Frontal cortex (tissue), 4 donors: ENCODE results near the gene BNIPL. TPM values are rescaled to one million over a fixed set of nuclear protein-coding genes. Genes with fewer than 3 reads are reported as not detected.

ENCODE experiments used
- DNase-seq, 2 donors: peaks; one replicate each; pipeline ENCODE4 v3.0.0; 2012; ENCODE audit warnings: low spot score in 2 of 2
- FAIRE-seq: peaks from 2 replicates; lab custom pipeline; 2012; peaks lifted over from hg19 to GRCh38; lab: Jason Lieb, UNC
- total RNA-seq: library from RNA; depleted of rRNA; stranded (reverse); fragments of >200 nt; gene quantifications from one replicate; pipeline ENCODE4 v1.2.3, GENCODE V29; 2014
- donor health status: control.
- donor health status: control.
- donor health status: control.

Gene BNIPL
- total RNA-seq, 1 donor from 2014 or later, result under 0.01 TPM

DNA sequence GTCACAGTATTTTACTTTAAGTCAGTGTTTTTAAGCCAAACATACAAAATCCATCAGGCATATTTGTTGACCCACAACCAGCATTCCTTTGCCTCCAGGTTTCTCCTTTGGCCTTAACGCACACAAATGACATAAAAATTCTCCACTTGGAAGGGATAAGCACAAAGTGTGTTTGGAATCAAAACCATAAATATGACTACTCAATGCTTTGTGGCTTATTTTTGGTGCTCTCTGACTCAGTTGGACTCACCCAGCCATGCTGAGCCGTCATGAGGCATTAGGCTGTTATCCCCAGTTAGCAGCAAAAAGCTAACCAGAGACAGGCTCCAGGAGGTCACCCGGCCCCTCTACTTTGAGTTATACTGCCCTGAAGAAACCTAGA, 27.2 kb upstream of the BNIPL start:
- DNase-seq (no peak), FAIRE-seq (no peak)

DNA sequence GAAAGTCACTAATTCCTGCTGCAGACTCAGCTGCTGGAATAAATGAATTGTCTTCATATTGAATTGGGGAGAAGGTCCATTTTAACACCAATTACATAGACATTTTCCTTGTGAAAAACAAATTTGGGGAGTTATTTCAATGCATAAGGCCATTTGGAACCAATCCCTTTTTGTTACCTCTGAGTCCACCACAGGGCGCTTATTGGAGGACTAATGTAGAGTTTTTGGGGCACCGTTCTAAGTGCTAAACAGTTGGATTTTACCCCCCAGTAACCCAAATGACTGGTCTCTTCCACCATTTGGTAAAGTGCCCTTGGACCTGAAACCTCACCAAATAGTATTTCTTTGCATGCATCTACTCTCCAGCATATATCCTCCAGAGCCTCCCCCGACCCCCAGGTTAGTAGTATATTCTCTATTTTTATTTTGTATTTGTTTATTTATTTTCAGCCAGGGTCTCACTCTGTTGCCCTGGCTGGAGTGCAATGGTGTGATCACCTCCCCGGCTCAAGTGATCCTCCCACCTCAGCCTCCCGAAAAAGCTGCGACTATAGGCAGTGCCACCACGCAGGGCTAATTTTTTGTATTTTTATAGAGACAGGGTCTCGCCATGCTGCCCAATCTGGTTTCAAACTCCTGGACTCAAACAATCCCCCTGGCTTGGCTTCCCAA, 26.6 kb upstream of the BNIPL start:
- no peak for FAIRE-seq
- no peak for DNase-seq

DNA sequence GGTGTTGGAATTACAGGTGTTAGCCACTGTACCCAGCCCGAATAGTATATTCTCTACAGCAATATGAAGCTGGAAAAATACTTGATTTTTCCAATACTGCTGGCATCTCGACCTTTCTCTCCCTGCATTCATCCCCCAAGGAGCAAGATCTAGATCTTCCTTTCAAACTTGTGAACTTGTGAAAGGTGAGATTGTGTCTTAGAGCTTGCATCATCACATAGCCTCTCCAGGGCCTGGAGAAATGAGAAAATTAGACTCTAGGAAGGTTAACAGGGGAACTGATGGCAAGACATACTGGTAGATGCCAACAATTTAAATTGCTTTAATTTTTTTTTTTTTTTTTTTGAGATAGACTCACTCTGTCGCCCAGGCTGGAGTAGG, 26.1 kb upstream of the BNIPL start:
- no peak for FAIRE-seq
- DNase-seq, result no peak

DNA sequence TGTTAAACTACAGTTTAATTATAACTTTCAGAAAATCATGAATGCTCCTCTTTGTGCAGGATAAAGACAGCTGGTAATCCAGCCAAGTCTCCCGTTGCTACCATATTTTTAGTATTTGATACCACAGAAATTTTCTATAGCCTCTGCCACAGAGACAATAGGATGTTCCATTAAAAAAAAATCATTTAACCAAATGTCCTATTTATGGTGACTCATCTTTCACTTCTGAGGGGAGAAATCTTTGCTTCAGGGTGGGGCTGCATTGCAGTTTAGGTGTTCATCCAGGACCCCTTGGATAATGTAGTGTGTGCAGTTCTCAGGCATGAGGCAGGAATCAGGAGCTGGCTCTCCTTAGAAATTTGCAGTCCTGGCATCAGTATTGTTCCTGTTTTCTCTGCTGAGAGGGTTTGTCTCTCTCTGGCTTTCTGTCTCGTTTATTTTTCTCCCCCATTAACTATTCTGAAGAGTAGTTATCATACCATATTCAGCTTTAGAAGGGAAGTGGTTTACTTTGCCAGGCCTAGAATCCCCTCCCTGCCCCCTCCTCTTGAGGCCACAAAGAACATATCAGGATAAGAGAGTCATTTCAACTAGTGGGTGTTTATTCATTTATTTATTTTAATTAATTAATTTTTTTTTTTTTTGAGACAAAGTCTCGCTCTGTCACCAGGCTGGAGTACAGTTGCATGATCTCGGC, 25.1 kb upstream of the BNIPL start:
- no peak for FAIRE-seq
- DNase-seq, result no peak

DNA sequence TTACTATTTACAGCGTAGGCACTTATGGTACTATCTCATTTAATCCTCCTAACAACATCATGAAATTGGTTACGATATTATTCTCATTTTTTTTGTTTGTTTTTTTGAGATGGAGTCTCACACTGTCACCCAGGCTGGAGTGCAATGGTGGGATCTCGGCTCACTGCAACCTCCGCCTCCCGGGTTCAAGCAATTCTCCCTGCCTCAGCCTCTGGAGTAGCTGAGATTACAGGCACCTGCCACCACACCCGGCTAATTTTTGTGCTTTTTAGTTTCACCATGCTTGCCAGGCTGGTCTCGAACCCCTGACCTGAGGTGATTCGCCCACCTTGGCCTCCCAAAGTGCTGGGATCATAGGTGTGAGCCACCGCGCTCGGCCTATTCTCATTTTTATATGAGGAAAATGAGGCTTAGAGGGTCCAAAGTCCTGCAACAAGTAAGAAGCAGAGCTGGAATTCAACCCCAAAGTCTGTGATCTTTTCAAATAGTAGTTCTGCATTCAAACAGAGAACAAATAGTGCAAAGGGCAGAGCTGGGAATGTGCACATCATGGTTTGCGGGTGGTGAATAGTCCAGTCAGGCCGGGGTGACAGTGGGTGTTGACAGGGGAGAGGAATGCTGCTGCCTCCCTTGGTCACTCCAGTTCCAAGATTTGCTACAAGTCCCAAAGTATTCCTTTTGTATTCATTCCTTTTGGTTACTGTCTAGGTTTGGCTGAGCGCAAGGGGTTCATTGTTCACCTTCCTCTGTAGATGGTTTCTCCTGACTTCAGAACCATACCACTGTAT, 23.5 kb upstream of the BNIPL start:
- FAIRE-seq (no peak), DNase-seq (no peak)

DNA sequence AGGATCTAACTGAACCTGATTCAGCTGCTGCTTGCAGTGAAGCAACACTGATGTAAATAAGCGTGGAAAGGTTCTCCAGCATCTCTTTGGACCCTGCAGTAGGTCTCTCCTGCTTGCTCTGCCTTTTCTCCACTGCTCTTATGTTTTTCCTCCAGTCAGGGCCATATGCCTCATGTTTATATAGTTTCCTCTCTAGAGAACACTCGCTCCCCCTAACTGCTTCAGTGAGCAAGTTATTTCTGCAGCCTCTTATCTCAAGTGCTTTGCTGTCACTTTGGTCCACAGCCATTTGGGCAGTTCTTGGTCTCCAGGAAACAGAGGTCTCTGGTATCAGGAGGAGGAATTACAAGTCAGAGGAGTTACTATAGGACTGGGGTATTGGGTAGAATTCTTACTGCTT, 22.9 kb upstream of the BNIPL start:
- FAIRE-seq, result no peak
- DNase-seq, result no peak

DNA sequence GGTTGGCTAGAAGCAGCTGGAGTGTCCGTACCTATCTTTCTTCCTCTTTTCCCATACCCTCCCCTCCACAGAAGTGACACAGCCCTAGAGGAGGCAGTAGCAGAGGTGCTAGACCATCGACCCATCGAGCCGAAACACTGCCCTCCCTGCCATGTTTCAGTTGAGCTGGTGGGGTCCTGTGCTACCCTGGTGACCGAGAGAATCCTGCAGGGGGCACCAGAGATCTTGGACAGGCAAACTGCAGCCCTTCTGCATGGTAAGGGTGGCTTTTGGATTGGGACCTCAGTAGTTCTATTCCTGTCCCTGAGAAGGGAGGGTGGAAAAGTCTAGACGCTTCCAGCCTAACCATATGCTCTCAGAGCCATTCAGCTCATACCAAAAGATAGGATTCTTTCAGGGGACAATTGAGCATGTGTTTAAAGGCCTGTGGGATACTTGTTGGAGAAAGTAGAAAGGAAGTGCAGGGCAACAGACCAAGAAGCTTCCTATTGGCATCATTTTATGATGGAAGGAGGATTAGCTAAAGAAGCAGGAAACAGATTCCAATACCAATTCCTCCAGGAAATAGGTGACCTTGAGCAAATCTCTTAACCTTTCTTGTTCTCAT, 11.7 kb upstream of the BNIPL start:
- FAIRE-seq (no peak), DNase-seq (peak; percentile 48 to 78)

DNA sequence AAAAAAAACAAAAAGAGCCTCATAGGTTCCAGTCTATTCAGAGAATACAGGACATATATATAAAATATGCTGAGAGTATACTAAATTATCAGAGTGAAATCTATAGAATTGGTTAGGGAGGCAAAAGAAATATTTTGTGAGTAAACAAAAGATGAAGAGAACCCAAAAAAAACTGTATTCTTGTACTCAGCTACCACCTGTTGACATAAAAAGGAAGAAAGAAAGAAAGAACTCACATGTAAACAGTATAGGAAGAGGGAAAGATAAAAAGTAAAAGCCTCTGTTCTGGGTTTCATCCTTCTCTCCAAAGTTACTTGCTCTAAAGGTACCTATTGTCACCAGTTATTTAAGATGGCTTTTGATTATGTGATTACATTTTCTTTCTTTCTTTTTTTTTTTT, 9.9 kb upstream of the BNIPL start:
- FAIRE-seq (no peak), DNase-seq (no peak)

DNA sequence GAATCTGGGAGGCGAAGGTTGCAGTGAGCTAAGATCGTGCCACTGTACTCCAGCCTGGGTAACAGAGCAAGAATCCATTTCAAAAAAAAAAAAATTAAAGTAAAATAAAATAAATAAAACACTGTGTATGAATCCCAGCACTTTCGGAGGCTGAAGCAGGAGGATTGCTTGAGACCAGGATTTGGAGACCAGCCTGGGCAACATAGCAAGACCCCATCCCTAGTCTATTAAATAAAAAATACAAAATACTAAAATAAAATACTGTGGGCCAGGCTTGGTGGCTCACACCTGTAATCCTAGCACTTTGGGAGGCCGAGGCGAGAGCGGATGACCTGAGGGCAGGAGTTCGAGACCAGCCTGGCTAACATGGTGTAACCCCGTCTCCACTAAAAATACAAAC, 4.2 kb upstream of the BNIPL start:
- DNase-seq (no peak), FAIRE-seq (no peak)

DNA sequence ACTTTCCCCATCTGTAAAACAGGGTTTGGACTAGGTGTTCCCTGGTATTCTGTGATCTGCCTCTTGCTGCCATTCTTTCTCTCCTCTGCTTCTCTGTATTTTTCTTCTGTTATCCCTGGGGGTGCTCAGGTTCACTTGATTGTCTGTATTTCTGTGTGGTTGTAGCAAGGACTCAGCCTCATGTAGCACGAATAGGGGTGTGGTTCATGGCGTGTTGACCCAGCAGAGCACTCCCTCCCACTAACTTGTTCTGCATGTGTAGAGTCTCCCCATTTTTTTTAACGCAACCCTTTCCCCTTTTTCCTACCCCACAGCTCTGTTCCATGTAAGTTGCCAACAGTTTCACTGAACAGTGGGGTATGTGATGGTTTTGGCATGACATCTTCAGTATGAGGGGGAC, 1.2 kb upstream of the BNIPL start:
- FAIRE-seq (no peak), DNase-seq (no peak)

DNA sequence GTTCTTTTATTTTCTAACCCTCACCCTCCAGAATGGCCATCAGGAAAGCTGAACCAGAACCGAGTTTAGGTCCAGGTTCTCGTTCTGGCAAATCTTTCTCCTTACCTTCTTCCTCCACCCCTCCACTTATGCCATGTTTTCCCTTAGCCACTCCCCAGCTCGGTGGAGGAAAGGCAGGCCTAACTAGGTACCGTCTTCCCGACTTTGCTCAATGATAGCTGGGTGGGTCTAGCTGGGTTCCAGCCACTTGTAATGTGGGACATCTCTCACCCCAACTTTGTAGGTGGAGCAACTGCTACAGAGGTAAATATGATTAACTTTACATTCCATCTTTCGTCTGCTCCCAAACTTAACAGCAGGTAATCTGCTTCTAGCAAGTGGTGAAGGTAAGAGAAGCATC, 646 bp downstream of the BNIPL start:
- no peak for FAIRE-seq

DNA sequence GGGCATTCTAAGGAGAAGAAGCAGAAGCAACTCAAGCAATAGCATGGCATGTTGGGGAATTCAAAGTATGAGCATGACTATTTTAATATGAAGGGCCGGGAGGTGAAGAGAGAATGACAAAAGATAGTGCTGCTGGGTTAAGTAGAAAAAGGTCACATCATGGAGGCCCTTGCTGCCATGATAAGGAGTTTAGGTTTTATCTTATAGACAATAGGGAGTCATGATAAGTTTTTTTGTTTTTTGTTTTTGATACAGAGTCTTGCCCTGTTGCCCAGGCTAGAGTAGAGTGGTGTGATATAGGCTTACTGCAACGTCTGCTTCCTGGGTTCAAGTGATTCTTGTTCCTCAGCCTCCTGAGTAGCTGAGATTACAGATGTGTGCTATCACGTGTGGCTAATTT, 3.1 kb downstream of the BNIPL start:
- DNase-seq (no peak), FAIRE-seq (no peak)

More for the DNA sequence above, 646 bp downstream of the BNIPL start:
- DNase-seq, result no peak

DNA sequence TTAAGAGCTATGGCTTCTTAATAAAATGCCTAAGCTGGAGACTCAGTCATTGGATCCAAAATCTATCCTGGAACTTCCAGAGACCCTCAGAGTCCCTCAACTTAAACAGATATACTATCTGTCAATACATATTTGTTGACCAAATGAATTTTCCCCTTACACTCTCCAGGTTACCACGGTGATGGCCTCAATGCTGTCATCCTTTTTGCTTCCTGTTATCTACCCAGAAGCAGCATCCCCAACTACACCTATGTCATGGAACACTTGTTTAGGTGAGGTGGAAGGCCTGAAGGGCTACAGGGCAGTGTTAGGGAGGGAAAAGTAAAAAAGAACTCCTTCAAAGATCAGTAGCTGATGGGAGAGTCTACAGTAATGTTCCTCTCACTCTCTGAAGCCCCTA, 6.8 kb downstream of the BNIPL start:
- no peak for FAIRE-seq
- DNase-seq, result no peak

DNA sequence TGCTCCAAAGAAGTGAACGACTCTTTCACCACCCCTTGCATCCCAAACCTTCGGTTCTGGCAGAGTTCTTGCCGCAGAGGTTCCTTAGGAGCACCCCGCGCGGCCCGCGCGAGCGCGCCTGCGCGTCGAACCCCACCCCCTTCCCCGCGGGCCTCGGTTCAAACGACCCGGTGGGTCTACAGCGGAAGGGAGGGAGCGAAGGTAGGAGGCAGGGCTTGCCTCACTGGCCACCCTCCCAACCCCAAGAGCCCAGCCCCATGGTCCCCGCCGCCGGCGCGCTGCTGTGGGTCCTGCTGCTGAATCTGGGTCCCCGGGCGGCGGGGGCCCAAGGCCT, 11.2 kb downstream of the BNIPL start, which contains the start of gene C1orf56:
Gene C1orf56, plus strand, starts transcription at position 161 of the 334 bp plus-strand sequence. Its CDS starts 97 bp downstream, at position 258.
- FAIRE-seq (no peak), DNase-seq (peak; percentile 78 to 79)

DNA sequence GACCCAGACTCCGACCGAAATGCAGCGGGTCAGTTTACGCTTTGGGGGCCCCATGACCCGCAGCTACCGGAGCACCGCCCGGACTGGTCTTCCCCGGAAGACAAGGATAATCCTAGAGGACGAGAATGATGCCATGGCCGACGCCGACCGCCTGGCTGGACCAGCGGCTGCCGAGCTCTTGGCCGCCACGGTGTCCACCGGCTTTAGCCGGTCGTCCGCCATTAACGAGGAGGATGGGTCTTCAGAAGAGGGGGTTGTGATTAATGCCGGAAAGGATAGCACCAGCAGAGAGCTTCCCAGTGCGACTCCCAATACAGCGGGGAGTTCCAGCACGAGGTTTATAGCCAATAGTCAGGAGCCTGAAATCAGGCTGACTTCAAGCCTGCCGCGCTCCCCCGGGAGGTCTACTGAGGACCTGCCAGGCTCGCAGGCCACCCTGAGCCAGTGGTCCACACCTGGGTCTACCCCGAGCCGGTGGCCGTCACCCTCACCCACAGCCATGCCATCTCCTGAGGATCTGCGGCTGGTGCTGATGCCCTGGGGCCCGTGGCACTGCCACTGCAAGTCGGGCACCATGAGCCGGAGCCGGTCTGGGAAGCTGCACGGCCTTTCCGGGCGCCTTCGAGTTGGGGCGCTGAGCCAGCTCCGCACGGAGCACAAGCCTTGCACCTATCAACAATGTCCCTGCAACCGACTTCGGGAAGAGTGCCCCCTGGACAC, 11.7 kb downstream of the BNIPL start:
- DNase-seq (peak; percentile 70 to 71), FAIRE-seq (no peak)

DNA sequence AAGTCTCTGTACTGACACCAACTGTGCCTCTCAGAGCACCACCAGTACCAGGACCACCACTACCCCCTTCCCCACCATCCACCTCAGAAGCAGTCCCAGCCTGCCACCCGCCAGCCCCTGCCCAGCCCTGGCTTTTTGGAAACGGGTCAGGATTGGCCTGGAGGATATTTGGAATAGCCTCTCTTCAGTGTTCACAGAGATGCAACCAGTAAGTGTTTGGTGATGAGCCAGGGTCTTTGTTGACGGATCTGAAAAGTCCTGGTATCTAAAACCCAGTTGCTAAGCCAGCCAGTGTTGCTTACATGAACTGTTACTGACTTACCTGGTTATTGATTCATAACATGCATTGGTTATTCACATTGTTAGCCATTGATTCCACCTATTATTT, 12.3 kb downstream of the BNIPL start:
- FAIRE-seq, result no peak
- DNase-seq, result no peak

DNA sequence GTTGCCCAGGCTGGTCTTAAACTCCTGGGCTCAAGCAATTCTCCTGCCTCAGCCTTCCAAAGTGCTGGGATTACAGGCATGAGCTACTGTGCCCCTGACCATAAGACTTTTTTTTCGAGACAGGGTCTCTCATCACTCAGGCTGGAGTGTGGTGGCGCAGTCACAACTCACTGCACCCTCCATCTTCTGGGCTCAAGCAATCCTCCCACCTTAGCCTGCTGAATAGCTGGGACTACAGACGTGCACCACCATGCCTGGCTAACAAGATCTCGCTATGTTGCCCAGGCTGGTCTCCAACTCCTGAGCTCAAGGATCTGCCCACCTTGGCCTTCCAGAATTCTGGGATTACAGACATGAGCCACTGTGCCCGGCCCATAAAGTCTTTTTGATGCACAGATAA, 13.1 kb downstream of the BNIPL start:
- no peak for DNase-seq
- no peak for FAIRE-seq

DNA sequence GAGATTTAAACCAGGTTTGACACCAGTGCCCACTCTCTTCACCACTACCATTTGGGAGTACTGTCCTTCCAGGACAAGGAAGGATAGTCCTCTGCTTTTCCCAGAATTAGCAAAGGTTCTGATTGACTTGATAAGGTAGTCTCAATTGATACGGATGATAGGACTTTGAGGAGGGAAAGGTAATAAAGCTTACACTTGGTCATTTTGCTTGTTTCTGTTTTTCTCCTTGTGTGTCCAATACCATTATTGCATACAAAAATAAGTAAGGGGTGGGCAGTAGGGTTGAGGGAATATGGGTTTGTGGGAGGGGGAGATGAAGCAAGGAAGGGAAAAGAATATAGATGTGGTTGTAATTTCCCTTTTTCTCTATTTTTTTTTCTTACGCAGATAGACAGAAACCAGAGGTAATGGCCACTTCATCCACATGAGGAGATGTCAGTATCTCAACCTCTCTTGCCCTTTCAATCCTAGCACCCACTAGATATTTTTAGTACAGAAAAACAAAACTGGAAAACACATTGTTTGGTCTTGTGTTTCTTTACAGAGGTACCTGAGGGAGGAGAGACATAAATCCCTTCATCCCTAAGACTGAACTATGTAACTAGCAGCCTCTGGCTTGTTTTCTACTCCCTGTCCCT, 13.8 kb downstream of the BNIPL start:
- FAIRE-seq, result no peak
- no peak for DNase-seq

DNA sequence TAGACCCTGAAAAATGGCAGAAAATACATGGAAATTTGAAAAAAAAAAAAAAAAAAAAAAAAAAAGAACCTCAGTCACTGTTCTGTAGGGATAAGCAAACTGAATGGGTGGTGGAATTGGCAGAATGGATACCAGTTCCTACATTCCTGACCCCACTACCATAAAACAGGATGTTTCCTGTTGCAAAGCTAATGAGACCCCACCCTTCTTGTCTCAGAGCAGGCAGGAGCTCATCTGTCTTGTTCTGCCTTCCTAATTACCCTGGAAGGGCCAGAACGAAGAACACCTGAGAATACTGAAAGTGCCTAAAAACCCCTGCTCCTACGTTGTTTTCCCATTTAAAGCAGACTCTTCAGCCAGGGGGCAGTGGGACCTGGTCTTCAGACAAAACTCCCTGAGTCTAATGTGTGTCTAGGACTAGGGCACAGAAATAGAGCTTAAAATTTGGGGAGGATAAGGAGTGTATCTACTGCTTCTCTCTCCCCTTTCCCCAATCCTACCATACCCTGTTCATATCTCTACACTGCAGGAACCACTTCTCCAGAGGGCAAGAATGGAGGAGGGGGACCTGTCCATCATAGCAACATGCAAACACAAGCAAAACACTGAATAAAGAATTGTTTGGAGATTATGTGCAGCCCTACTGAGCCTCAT, 15.1 kb downstream of the BNIPL start:
- FAIRE-seq (no peak), DNase-seq (no peak)
